Measurements from ENCODE around the gene CHMP4A. TPM values are rescaled to one million over a fixed set of nuclear protein-coding genes. Genes with fewer than 3 reads are reported as not detected.

The CHMP4A gene
- total and polyA plus RNA-seq, 2 of the 13 experiments (the other 11 are each of a cell fraction or from before 2014, with no cell fraction given), result 83.6 to 113 TPM

GRCh38 chr14:24195186-24196070, 17.9 kb downstream of the CHMP4A start, which contains the start of gene TM9SF1 (continued):
- TF ChIP-seq FLYWCH1 (CRISPR knock-in tag; IDR thresholded peaks at IDR 0.05) (peak; percentile 75; the same call in 1 of the 2 replicates), HNRNPH1 (optimal IDR thresholded peaks at IDR 0.05; ENCODE audit: low read depth, low read length) (no peak), ZNF496 (CRISPR knock-in tag; IDR thresholded peaks at IDR 0.05; ENCODE audit: insufficient replicate concordance) (no peak), ZFAT (CRISPR knock-in tag; conservative IDR thresholded peaks at IDR 0.05) (peak; percentile 94), MEIS2 (CRISPR knock-in tag; IDR thresholded peaks at IDR 0.05) (peak; percentile 97), ZNF891 (CRISPR knock-in tag; IDR thresholded peaks at IDR 0.05) (peak; percentile 99), ZNF3 (CRISPR knock-in tag; IDR thresholded peaks at IDR 0.05) (peak; percentile 30; the same call in 1 of the 2 replicates), ZNF225 (CRISPR knock-in tag; IDR thresholded peaks at IDR 0.05) (peak; percentile 94), ZNF124 (CRISPR knock-in tag; IDR thresholded peaks at IDR 0.05) (peak; percentile 73), CREM (IDR thresholded peaks at IDR 0.05) (peak; percentile 96), CREM (CRISPR knock-in tag; IDR thresholded peaks at IDR 0.05) (no peak), ZNF691 (CRISPR knock-in tag; IDR thresholded peaks at IDR 0.05; ENCODE audit: borderline replicate concordance, low read depth) (peak; percentile 97), TAF1 (CRISPR knock-in tag; IDR thresholded peaks at IDR 0.05) (peak; percentile 100), ZNF451 (CRISPR knock-in tag; IDR thresholded peaks at IDR 0.05) (peak; percentile 99), ZNF670 (CRISPR knock-in tag; IDR thresholded peaks at IDR 0.05; ENCODE audit: borderline replicate concordance) (no peak), ZNF674 (CRISPR knock-in tag; IDR thresholded peaks at IDR 0.05; ENCODE audit: low read depth) (peak; percentile 99), ZSCAN9 (CRISPR knock-in tag; IDR thresholded peaks at IDR 0.05; ENCODE audit: borderline replicate concordance) (peak; percentile 96), KDM3A (CRISPR knock-in tag; IDR thresholded peaks at IDR 0.05; ENCODE audit: low read depth) (peak; percentile 97), PHF20 (CRISPR knock-in tag; IDR thresholded peaks at IDR 0.05) (no peak), NPAS2 (CRISPR knock-in tag; IDR thresholded peaks at IDR 0.05; ENCODE audit: borderline replicate concordance) (0 out of 2 replicates have a peak, but pooled peaks have one; percentile 37), SATB2 (CRISPR knock-in tag; IDR thresholded peaks at IDR 0.05) (peak; percentile 79)
- TF ChIP-seq, protein P1, sequence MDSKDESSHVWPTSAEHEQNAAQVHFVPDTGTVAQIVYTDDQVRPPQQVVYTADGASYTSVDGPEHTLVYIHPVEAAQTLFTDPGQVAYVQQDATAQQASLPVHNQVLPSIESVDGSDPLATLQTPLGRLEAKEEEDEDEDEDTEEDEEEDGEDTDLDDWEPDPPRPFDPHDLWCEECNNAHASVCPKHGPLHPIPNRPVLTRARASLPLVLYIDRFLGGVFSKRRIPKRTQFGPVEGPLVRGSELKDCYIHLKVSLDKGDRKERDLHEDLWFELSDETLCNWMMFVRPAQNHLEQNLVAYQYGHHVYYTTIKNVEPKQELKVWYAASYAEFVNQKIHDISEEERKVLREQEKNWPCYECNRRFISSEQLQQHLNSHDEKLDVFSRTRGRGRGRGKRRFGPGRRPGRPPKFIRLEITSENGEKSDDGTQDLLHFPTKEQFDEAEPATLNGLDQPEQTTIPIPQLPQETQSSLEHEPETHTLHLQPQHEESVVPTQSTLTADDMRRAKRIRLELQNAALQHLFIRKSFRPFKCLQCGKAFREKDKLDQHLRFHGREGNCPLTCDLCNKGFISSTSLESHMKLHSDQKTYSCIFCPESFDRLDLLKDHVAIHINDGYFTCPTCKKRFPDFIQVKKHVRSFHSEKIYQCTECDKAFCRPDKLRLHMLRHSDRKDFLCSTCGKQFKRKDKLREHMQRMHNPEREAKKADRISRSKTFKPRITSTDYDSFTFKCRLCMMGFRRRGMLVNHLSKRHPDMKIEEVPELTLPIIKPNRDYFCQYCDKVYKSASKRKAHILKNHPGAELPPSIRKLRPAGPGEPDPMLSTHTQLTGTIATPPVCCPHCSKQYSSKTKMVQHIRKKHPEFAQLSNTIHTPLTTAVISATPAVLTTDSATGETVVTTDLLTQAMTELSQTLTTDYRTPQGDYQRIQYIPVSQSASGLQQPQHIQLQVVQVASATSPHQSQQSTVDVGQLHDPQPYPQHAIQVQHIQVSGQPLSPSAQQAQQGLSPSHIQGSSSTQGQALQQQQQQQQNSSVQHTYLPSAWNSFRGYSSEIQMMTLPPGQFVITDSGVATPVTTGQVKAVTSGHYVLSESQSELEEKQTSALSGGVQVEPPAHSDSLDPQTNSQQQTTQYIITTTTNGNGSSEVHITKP (CRISPR knock-in tag; IDR thresholded peaks at IDR 0.05; ENCODE audit: low read depth), result peak; percentile 91
- TF ChIP-seq, protein P2, sequence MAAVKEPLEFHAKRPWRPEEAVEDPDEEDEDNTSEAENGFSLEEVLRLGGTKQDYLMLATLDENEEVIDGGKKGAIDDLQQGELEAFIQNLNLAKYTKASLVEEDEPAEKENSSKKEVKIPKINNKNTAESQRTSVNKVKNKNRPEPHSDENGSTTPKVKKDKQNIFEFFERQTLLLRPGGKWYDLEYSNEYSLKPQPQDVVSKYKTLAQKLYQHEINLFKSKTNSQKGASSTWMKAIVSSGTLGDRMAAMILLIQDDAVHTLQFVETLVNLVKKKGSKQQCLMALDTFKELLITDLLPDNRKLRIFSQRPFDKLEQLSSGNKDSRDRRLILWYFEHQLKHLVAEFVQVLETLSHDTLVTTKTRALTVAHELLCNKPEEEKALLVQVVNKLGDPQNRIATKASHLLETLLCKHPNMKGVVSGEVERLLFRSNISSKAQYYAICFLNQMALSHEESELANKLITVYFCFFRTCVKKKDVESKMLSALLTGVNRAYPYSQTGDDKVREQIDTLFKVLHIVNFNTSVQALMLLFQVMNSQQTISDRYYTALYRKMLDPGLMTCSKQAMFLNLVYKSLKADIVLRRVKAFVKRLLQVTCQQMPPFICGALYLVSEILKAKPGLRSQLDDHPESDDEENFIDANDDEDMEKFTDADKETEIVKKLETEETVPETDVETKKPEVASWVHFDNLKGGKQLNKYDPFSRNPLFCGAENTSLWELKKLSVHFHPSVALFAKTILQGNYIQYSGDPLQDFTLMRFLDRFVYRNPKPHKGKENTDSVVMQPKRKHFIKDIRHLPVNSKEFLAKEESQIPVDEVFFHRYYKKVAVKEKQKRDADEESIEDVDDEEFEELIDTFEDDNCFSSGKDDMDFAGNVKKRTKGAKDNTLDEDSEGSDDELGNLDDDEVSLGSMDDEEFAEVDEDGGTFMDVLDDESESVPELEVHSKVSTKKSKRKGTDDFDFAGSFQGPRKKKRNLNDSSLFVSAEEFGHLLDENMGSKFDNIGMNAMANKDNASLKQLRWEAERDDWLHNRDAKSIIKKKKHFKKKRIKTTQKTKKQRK (IDR thresholded peaks at IDR 0.05; ENCODE audit: low read length), result no peak

Data from HepG2 (cell line).